ENCODE data around the gene AP2S1.

AP2S1 gene

DNA sequence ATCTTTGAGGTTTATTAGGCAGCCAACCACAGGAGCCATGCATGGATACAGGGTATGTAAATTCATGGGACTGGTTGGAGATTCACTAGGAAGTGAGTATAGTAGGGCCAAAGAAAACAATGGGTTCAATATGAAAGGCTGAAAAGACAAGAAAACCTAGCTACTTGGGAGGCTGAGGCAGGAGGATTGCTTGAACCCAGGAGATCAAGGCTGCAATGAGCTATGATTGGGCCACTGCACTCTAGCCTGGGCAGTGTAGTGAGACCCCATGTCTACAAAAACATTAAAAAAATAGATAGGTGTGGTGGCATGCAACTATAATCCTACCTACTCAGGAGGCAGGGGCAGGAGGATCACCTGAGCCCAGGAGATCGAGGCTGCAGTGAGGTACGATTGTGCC lies 51.9 kb downstream of the AP2S1 start:
- DNase-seq, result no peak

DNA sequence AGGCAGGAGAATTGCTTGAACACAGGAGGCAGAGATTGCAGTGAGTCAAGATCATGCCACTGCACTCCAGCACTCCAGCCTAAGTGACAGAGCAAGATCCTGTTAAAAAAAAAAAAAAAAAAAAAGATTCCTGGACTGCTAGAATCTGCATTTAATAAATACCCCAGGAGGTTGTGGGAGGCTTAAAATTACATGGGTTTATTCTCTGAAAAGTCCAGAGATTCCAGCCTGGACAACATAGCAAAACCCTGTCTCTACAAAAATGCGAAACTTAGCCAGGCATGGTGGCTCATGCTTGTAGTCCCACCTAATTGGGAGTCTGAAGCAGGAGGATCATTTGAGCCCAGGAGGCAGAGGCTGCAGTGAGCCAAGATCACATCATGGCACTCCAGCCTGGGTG lies 52.8 kb downstream of the AP2S1 start:
- no peak for DNase-seq

DNA sequence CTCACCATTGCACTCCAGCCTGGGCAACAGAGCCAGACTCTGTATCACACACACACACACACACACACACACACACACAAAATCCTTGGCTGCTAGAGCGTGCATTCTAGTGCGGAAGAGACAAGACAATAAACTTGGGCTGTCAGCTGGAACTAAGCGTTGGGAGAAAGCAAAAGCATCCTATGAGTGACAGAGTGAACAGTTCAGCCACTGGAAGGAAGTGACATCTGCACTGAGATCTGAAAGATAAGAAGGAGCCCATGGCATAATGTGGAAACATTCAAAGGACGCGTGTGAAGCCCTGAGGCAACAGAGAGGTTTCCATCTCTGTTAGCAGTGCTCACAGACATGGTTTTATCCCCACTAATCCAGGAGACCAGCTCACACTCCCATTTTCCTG lies 58.7 kb downstream of the AP2S1 start:
- no peak for DNase-seq

DNA sequence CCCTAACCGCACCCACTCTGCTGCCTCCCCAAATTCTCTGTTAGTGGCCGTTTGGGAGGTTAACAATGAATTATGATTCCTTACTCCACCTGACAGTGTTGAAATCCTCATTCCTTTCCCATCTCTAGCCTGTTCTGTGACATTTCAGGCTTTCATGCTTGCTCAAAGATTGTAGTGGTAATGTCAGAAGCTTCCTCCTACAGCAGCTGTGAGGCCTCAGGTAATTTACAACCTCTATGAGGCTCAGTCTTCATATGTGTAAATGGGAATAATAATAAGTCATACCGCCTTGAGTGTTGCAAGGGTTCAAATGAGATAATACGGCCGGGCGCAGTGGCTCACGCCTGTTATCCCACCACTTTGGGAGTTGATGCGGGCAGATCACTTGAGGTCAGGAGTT lies 61.3 kb downstream of the AP2S1 start:
- no peak for DNase-seq

DNA sequence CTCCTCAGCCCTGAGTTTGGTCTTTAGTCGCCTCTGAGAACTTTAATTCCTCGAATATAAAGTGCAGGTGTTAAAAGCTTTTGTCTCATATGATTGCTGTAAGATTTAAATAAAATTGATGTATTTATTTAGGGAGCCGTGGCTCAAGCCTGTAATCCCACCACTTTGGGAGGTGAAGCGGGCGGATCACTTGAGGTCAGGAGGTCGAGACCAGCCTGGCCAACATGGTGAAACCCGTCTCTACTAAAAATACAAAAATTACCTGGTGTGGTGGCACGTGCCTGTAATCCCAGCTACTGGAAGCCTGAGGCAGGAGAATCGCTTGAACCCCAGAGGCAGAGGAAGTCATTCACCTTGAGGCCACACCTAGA lies 61.7 kb downstream of the AP2S1 start:
- no peak for DNase-seq

DNA sequence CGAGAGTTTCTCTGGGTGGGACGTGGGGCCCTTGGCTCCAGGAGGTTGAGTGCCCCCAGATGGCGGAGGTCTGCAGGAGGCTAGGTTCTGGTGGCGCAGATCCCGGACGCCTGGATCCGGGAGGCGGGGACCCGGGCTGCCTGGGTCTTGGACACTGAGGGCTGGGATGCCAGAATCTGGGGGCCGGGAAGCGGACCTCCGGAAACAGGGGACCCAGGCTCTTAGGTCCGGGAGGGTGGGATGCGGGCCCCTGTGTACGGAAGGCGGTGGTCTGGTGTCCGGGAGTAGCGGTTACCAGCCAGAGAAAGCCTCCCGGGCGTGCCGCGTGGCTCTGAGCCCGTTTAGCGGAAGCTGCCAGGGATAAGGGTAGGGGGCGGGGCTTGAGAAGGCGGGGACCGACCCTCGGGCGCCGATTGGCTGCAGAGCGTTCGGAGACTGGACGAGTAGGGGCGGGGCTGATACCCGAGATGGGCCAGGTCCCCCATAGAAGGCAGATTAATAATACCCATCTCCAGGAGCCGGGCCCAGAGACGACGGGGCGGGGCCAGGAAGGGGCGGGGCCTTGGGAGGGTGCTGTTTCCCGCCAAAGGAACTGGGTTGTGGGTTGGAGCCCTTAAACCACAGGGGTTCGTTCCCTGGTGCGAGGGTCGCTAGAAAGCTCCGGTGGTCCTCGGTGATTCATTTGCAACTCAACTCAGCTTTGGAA lies 62.2 kb downstream of the AP2S1 start, which contains the start of gene SLC1A5:
Gene SLC1A5, minus strand, starts transcription at position 333 of the 706 bp plus-strand sequence. CDS start 629 bp downstream, outside the sequence.
- peak; percentile 96 to 97 for DNase-seq
